Endothelial cell of umbilical vein (primary cell): Measurements from ENCODE around the gene ACTN1.

Source experiments
- EZH2 ChIP-seq: IDR thresholded peaks from 2 replicates; pipeline ENCODE4 v1.6.1; 2012; ENCODE audit warnings: borderline replicate concordance, low read depth, mild to moderate bottlenecking, moderate library complexity, low read length, inconsistent platforms; ENCODE audit not compliant: severe bottlenecking
- FOS ChIP-seq: IDR thresholded peaks from 2 replicates; pipeline ENCODE4 v1.6.1; 2011; ENCODE audit warnings: mild to moderate bottlenecking, low read length, moderate library complexity, borderline replicate concordance; ENCODE audit not compliant: insufficient read depth
- TF ChIP-seq, protein P1 (sequence below), 2 donors: IDR thresholded peaks; 1 replicate in 1 of 2; 2 replicates in 1 of 2; pipeline ENCODE4 v1.5.1; 2011; ENCODE audit warnings: low read length in 2 of 2, mild to moderate bottlenecking in 2 of 2, moderate library complexity in 2 of 2, control low read depth in 1 of 2, inconsistent platforms in 1 of 2, low read depth in 1 of 2; ENCODE audit not compliant: insufficient read depth in 1 of 2; ENCODE audit errors: extremely low read depth in 1 of 2

- TF ChIP-seq, protein P1, sequence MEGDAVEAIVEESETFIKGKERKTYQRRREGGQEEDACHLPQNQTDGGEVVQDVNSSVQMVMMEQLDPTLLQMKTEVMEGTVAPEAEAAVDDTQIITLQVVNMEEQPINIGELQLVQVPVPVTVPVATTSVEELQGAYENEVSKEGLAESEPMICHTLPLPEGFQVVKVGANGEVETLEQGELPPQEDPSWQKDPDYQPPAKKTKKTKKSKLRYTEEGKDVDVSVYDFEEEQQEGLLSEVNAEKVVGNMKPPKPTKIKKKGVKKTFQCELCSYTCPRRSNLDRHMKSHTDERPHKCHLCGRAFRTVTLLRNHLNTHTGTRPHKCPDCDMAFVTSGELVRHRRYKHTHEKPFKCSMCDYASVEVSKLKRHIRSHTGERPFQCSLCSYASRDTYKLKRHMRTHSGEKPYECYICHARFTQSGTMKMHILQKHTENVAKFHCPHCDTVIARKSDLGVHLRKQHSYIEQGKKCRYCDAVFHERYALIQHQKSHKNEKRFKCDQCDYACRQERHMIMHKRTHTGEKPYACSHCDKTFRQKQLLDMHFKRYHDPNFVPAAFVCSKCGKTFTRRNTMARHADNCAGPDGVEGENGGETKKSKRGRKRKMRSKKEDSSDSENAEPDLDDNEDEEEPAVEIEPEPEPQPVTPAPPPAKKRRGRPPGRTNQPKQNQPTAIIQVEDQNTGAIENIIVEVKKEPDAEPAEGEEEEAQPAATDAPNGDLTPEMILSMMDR (IDR thresholded peaks at IDR 0.05; ENCODE audit: extremely low read depth in 1 of 2, insufficient read depth in 1 of 2, low read depth in 1 of 2, low read length in 2 of 2): no peak
- TF ChIP-seq FOS (no peak), EZH2 (no peak)
Measured at GRCh38 chr14:68945190-68945584, 33.9 kb downstream of the ACTN1 start.
